Right hindlimb (tissue), 1 donor: ENCODE results near the gene GKN1.

ENCODE experiments used
- DNase-seq: peaks from one replicate; pipeline ENCODE4 v3.0.0-alpha.2; 2018

Gene GKN1

GRCh38 chr2:68964282-68964681, 10.2 kb upstream of the GKN1 start:
- DNase-seq: no peak

GRCh38 chr2:68968221-68968620, 6.2 kb upstream of the GKN1 start:
- no peak for DNase-seq

GRCh38 chr2:68969736-68970490, 4.5 kb upstream of the GKN1 start:
- DNase-seq: no peak

GRCh38 chr2:68970566-68971265, 3.7 kb upstream of the GKN1 start:
- DNase-seq: peak; percentile 44

- DNase-seq: no peak
Observed at GRCh38 chr2:68971591-68972231, 2.7 kb upstream of the GKN1 start.

- no peak for DNase-seq
Observed at GRCh38 chr2:68974946-68975665, 670 bp downstream of the GKN1 start.

- DNase-seq: no peak
Observed at GRCh38 chr2:68975844-68976243, 1.4 kb downstream of the GKN1 start.

GRCh38 chr2:68977453-68977852, 3.0 kb downstream of the GKN1 start:
- DNase-seq: no peak

- no peak for DNase-seq
Observed at GRCh38 chr2:68978098-68978497, 3.7 kb downstream of the GKN1 start.

- DNase-seq: no peak
Observed at GRCh38 chr2:68980956-68981355, 6.5 kb downstream of the GKN1 start.

- DNase-seq: no peak
Observed at GRCh38 chr2:68987021-68987503, 12.6 kb downstream of the GKN1 start.

GRCh38 chr2:68989035-68989434, 14.6 kb downstream of the GKN1 start:
- no peak for DNase-seq

GRCh38 chr2:68992341-68992740, 17.9 kb downstream of the GKN1 start:
- DNase-seq: no peak

GRCh38 chr2:68992933-68993332, 18.5 kb downstream of the GKN1 start:
- no peak for DNase-seq

GRCh38 chr2:68993660-68994059, 19.2 kb downstream of the GKN1 start:
- no peak for DNase-seq

- DNase-seq: peak; percentile 49
Observed at GRCh38 chr2:68994864-68995263, 20.4 kb downstream of the GKN1 start.

GRCh38 chr2:68995916-68996315, 21.5 kb downstream of the GKN1 start:
- DNase-seq: no peak

GRCh38 chr2:68997401-68997800, 23.0 kb downstream of the GKN1 start:
- no peak for DNase-seq

- no peak for DNase-seq
Observed at GRCh38 chr2:69001879-69002278, 27.4 kb downstream of the GKN1 start.

GRCh38 chr2:69003731-69004130, 29.3 kb downstream of the GKN1 start:
- DNase-seq: no peak

- peak; percentile 66 for DNase-seq
Observed at GRCh38 chr2:69007169-69007568, 32.7 kb downstream of the GKN1 start.

- no peak for DNase-seq
Observed at GRCh38 chr2:69007603-69008002, 33.2 kb downstream of the GKN1 start.
